Measurements from ENCODE around the gene TOR2A.

DNA sequence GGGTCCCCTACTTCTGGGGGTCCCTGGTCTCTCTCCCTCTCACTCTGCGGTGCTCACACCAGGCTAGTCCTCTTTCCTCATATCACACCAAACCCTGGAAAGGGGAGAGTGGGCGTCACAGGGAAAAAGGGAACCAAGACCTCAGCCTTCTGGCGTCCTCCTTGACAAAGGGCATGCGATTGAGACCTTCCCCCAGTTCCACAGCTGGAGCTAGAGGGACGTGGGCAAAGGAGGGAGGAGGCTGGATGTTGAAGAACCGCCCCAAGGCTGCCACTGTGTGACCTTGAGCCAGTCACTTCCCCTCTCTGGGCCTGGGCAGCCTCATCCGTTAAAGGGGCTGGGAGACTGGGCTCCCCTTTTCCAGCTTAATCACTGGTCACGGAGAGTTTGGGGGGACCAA, 18.5 kb upstream of the TOR2A start:
- TF ChIP-seq EP300 (IDR thresholded peaks at IDR 0.05) (no peak), POLR2A (IDR thresholded peaks at IDR 0.05) (no peak)
- TF ChIP-seq, protein P1, sequence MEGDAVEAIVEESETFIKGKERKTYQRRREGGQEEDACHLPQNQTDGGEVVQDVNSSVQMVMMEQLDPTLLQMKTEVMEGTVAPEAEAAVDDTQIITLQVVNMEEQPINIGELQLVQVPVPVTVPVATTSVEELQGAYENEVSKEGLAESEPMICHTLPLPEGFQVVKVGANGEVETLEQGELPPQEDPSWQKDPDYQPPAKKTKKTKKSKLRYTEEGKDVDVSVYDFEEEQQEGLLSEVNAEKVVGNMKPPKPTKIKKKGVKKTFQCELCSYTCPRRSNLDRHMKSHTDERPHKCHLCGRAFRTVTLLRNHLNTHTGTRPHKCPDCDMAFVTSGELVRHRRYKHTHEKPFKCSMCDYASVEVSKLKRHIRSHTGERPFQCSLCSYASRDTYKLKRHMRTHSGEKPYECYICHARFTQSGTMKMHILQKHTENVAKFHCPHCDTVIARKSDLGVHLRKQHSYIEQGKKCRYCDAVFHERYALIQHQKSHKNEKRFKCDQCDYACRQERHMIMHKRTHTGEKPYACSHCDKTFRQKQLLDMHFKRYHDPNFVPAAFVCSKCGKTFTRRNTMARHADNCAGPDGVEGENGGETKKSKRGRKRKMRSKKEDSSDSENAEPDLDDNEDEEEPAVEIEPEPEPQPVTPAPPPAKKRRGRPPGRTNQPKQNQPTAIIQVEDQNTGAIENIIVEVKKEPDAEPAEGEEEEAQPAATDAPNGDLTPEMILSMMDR (IDR thresholded peaks at IDR 0.05): no peak

Measured in upper lobe of left lung (tissue), 4 donors.